Measurements from ENCODE around the gene A4GNT.
"Not testable (repeated sequence)": the region's sequence is repeated elsewhere in the genome, so short reads cannot be mapped to it uniquely, and the experiment has no call there.

Gene A4GNT

DNA sequence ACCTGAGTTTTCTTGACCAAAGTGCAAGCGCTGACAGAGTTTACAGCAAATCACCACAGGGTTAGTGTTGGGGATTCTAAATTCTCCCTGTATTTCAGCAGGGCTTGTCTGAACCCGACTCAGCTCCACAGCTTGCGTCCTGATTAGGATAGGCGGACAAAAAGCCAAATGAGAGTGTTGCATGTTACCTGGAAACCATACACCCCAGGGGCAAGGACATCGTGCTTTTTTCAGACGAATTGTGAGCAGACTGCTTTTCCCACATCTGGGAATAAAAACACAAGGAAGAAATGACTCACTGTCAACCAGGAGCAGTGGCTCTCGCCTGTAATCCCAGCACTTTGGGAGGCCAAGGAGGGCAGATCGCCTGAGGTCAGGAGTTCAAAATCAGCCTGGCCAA lies 19.8 kb downstream of the A4GNT start:
- H3K9ac ChIP-seq (ENCODE audit: low read length) = no peak overlapping the region
- no peaks in the 10 kb centered on the region for H3K9me3 ChIP-seq (ENCODE audit: insufficient read depth, low read length)
- H3K79me2 ChIP-seq (ENCODE audit: insufficient read depth, low read length) = no peaks in the 10 kb centered on the region
- H4K20me1 ChIP-seq (ENCODE audit: low read depth, low read length) = no peaks in the 10 kb centered on the region
- no peaks in the 10 kb centered on the region for H3K27me3 ChIP-seq (ENCODE audit: low read length)
- H3K9me2 ChIP-seq (replicated peaks; ENCODE audit: insufficient read depth, low read length) = no peaks in the 10 kb centered on the region
- H3F3A ChIP-seq (ENCODE audit: insufficient read depth) = no peaks in the 10 kb centered on the region
- no peak overlapping the region for H3K4me2 ChIP-seq (ENCODE audit: low read depth, low read length, poor library complexity, severe bottlenecking)
- H3K27ac ChIP-seq (ENCODE audit: low read depth, low read length) = no peak overlapping the region
- TF ChIP-seq, protein P1, sequence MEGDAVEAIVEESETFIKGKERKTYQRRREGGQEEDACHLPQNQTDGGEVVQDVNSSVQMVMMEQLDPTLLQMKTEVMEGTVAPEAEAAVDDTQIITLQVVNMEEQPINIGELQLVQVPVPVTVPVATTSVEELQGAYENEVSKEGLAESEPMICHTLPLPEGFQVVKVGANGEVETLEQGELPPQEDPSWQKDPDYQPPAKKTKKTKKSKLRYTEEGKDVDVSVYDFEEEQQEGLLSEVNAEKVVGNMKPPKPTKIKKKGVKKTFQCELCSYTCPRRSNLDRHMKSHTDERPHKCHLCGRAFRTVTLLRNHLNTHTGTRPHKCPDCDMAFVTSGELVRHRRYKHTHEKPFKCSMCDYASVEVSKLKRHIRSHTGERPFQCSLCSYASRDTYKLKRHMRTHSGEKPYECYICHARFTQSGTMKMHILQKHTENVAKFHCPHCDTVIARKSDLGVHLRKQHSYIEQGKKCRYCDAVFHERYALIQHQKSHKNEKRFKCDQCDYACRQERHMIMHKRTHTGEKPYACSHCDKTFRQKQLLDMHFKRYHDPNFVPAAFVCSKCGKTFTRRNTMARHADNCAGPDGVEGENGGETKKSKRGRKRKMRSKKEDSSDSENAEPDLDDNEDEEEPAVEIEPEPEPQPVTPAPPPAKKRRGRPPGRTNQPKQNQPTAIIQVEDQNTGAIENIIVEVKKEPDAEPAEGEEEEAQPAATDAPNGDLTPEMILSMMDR (IDR thresholded peaks at IDR 0.05; ENCODE audit: insufficient read depth, low read length, poor library complexity, severe bottlenecking) = no peak
- no peak for TF ChIP-seq EZH2phosphoT487 (conservative IDR thresholded peaks at IDR 0.05; ENCODE audit: low read length)
- no peak overlapping the region for H2AFZ ChIP-seq (ENCODE audit: low read depth, low read length, severe bottlenecking)
- no peak overlapping the region for H3K4me3 ChIP-seq (ENCODE audit: insufficient read depth, low read length, poor library complexity, severe bottlenecking)
- no peaks in the 10 kb centered on the region for H3K36me3 ChIP-seq (ENCODE audit: low read length)

- no peaks in the 10 kb centered on the region for H3K27me3 ChIP-seq (ENCODE audit: low read length)
- H3F3A ChIP-seq (ENCODE audit: insufficient read depth) = no peaks in the 10 kb centered on the region
- no peaks in the 10 kb centered on the region for H3K9me2 ChIP-seq (replicated peaks; ENCODE audit: insufficient read depth, low read length)
- H3K9me3 ChIP-seq (ENCODE audit: insufficient read depth, low read length) = no peaks in the 10 kb centered on the region
- no peak overlapping the region for H3K9ac ChIP-seq (ENCODE audit: low read length)
- H3K4me3 ChIP-seq (ENCODE audit: insufficient read depth, low read length, poor library complexity, severe bottlenecking) = no peak overlapping the region
- no peaks in the 10 kb centered on the region for H4K20me1 ChIP-seq (ENCODE audit: low read depth, low read length)
- TF ChIP-seq, protein P1 (IDR thresholded peaks at IDR 0.05; ENCODE audit: insufficient read depth, low read length, poor library complexity, severe bottlenecking) = no peak
- no peak for TF ChIP-seq EZH2phosphoT487 (conservative IDR thresholded peaks at IDR 0.05; ENCODE audit: low read length)
- no peaks in the 10 kb centered on the region for H3K79me2 ChIP-seq (ENCODE audit: insufficient read depth, low read length)
- no peak overlapping the region for H3K4me2 ChIP-seq (ENCODE audit: low read depth, low read length, poor library complexity, severe bottlenecking)
- H3K36me3 ChIP-seq (ENCODE audit: low read length) = no peaks in the 10 kb centered on the region
- H3K27ac ChIP-seq (ENCODE audit: low read depth, low read length) = no peak overlapping the region
- H2AFZ ChIP-seq (ENCODE audit: low read depth, low read length, severe bottlenecking) = no peak overlapping the region
Observed at GRCh38 chr3:138105598-138105997, 26.6 kb downstream of the A4GNT start.

GRCh38 chr3:138103466-138103865 lies 28.7 kb downstream of the A4GNT start:
- no peaks in the 10 kb centered on the region for H4K20me1 ChIP-seq (ENCODE audit: low read depth, low read length)
- no peaks in the 10 kb centered on the region for H3K27me3 ChIP-seq (ENCODE audit: low read length)
- no peak overlapping the region for H3K4me3 ChIP-seq (ENCODE audit: insufficient read depth, low read length, poor library complexity, severe bottlenecking)
- no peaks in the 10 kb centered on the region for H3K36me3 ChIP-seq (ENCODE audit: low read length)
- no peak overlapping the region for H3K9ac ChIP-seq (ENCODE audit: low read length)
- H3F3A ChIP-seq (ENCODE audit: insufficient read depth) = no peaks in the 10 kb centered on the region
- no peak overlapping the region for H3K4me2 ChIP-seq (ENCODE audit: low read depth, low read length, poor library complexity, severe bottlenecking)
- TF ChIP-seq EZH2phosphoT487 (conservative IDR thresholded peaks at IDR 0.05; ENCODE audit: low read length) = no peak
- TF ChIP-seq, protein P1 (IDR thresholded peaks at IDR 0.05; ENCODE audit: insufficient read depth, low read length, poor library complexity, severe bottlenecking) = no peak
- H3K27ac ChIP-seq (ENCODE audit: low read depth, low read length) = no peak overlapping the region
- H3K79me2 ChIP-seq (ENCODE audit: insufficient read depth, low read length) = no peaks in the 10 kb centered on the region
- H3K9me3 ChIP-seq (ENCODE audit: insufficient read depth, low read length) = no peaks in the 10 kb centered on the region
- no peaks in the 10 kb centered on the region for H3K9me2 ChIP-seq (replicated peaks; ENCODE audit: insufficient read depth, low read length)
- no peak overlapping the region for H2AFZ ChIP-seq (ENCODE audit: low read depth, low read length, severe bottlenecking)

- H3K79me2 ChIP-seq (ENCODE audit: insufficient read depth, low read length); H3K36me3 ChIP-seq (ENCODE audit: low read length); H3K9me3 ChIP-seq (ENCODE audit: insufficient read depth, low read length); H3K4me2 ChIP-seq (ENCODE audit: low read depth, low read length, poor library complexity, severe bottlenecking); H3K9me2 ChIP-seq (replicated peaks; ENCODE audit: insufficient read depth, low read length); H3K9ac ChIP-seq (ENCODE audit: low read length); H3F3A ChIP-seq (ENCODE audit: insufficient read depth); H3K27ac ChIP-seq (ENCODE audit: low read depth, low read length); H2AFZ ChIP-seq (ENCODE audit: low read depth, low read length, severe bottlenecking); H3K4me3 ChIP-seq (ENCODE audit: insufficient read depth, low read length, poor library complexity, severe bottlenecking); H4K20me1 ChIP-seq (ENCODE audit: low read depth, low read length); H3K27me3 ChIP-seq (ENCODE audit: low read length): not testable (repeated sequence)
Observed at GRCh38 chr3:138101351-138101940, 30.7 kb downstream of the A4GNT start.
